Activated CD4-positive, alpha-beta T cell treated with anti-CD3 and anti-CD28 coated beads, Interleukin-10, Interleukin-2, amounts not matched to agents 100 ng/mL and 50 ng/mL, durations not matched to agents 16 hours and 8 hours (primary cell): ENCODE data around the gene IGSF11.
"Not testable (repeated sequence)": the region's sequence is repeated elsewhere in the genome, so short reads cannot be mapped to it uniquely, and the experiment has no call there.

Source experiments
- DNase-seq: peaks from one replicate; pipeline ENCODE4 v3.0.0-alpha.2; 2020

Gene IGSF11

DNA sequence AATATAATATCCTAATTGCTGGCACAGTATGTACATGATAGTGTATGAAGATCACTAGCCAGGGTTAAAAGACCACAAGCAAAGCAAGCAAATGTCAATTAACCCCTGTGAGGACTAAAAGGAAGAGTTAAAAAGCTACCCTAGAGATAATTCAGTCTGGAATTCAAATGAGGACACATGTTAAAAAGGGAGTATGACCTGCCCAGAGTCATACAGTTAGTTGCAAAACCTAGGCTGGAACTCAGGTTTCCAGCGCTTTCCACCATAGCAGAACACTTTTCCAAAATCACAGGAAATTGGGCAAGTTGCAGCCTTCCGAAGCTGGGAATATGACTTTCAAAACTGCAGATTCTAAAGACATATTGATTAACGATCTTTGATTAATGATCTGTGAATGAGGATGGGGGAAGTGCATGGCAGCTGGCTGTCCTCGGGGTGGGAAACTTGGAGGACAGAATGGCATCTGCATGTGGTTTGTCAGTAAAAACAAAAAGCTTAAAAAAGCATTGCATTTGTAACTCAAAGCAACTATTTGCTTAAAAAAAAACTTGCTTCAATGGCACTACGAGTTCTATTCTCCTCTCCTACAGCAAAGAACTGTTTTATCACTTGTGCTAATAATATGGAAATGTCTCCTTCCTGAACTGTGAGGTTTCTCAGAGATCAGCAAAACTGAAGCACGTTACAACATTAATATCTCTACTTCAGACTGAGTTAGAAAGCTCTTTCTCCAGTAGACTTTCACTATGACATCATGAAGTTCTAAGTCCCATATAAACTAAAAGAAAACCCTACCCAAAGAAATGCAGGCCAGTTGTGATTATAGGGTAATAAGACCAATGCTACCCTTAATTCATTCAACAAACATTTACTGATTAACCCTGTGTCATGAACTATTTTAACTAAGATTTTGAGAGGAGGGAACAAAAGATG lies 46.2 kb downstream of the IGSF11 start:
- peak; percentile 18 for DNase-seq

GRCh38 chr3:118987477-118987876 lies 47.2 kb downstream of the IGSF11 start:
- no peak for DNase-seq

GRCh38 chr3:118986734-118987133 lies 47.9 kb downstream of the IGSF11 start:
- no peak for DNase-seq

DNA sequence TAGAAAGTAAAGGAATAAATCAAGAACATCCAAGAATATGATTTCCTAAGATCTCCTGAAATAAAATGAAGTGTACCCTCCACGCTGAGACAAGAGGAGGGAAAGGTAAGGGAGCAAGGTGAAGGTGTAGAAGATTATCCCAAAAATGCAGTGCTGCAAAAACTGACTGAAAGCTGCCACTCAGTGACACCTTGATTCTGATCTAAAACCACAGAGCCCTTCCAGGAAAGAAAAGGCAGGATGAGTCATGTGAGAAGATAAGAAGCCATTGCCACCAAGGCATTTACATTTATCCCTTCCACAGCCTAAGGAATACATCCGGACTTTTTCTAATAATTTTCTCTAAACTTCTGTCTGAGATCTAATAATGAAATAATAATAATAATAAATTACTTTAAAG lies 49.9 kb downstream of the IGSF11 start:
- DNase-seq, result peak; percentile 40

GRCh38 chr3:118981494-118982134 lies 53.0 kb downstream of the IGSF11 start:
- no peak for DNase-seq

- DNase-seq, result peak; percentile 27
Measured at GRCh38 chr3:118980832-118981231, 53.8 kb downstream of the IGSF11 start.

GRCh38 chr3:118978393-118978758 lies 56.3 kb downstream of the IGSF11 start:
- no peak for DNase-seq

GRCh38 chr3:118977671-118978392 lies 56.8 kb downstream of the IGSF11 start:
- no peak for DNase-seq

DNA sequence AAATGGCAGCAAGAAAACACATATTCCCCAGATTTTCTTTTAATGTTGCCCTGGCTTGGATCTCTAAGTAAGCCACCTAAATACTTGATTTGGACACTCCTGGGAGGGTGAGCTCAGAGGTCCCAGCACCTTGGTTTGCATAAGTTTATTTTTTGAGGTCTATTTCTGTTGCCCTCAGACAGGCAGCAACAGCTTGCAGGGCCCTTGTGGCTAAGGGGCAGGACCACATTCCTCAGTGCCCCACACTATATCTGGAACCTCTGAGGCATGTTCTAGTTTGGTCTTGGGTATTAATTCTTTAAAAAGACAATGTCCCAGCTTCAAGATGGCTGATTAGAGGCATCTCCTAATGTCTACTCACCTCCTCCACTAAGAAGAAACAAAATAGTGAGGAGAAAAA lies 57.5 kb downstream of the IGSF11 start:
- no peak for DNase-seq

- not testable (repeated sequence) for DNase-seq
Measured at GRCh38 chr3:118975476-118975875, 59.2 kb downstream of the IGSF11 start.

- DNase-seq, result no peak
Measured at GRCh38 chr3:118974356-118975097, 60.1 kb downstream of the IGSF11 start.

DNA sequence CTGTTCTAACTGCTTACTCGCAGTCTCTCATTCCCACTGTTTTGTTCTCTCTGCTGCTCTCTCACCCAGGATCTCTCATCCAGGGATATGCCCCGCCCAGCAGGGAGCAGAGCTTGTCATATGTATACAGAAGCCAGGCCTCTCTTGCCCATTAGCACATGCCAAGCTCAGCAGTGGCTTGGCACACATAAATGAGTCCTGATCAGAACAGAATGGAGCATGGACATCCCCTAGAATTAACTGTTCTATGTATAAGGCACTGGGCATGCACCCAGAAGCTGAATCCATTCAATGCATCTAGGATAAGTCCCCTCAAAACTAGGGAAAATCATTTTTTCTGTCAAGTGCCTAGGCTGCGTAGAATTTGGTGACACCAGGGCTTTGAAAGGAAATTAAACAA lies 61.6 kb downstream of the IGSF11 start:
- DNase-seq, result no peak

DNA sequence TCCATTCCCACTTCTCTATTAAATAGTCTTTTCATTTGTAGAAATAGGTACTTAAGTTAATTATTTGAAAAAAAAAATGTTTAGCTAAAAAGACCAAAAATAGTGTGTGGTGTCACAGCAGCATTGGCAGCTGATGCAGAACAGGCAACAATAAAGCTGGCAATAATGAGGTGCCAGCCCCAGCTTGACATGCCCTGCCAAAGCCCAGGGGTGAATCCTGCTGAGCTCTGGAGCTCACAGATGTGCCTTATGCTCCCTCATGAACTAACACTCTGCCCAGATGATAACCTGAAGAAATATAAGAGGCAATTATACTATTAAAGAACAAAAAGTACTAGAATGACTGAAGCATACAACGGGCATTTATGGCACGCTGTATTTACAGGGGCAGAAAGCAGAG lies 63.8 kb downstream of the IGSF11 start:
- no peak for DNase-seq

DNA sequence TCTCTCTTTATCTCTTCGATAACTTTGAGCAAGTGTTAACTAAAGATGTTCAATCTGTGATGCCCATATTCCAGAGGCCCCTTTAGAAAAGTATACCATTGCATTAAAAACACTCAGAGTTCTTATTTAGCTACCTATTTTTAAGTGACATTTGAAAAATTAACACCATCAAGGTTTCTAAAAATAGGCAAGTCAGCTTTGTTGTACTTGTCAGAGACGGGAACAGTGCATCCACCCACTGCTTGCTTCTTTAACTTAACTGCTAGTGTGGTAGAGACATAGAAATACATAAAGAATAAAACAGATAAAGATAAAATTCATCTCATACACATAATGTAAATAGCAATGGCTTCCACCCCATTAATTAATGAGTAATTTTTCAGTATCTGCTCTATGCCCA lies 66.0 kb downstream of the IGSF11 start:
- no peak for DNase-seq

DNA sequence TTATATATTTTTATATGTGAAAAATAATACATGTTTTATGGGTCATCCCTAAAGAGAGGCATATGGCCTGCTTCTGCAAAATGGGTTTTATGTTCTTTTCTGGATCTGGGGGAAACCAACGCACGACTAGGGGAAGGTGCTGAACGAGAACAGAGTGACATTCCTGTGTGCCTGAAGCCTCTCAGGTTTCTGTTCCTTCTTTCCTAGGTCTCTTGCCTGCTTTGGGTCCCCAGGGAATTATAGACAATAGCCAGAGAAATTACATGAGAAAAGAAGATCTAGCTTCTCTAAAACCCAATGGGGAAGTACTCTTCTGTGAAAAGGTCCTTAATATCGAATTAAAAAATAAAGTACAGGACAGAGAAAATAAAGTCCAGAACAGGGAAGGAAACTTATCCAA lies 66.5 kb downstream of the IGSF11 start:
- DNase-seq, result no peak

DNA sequence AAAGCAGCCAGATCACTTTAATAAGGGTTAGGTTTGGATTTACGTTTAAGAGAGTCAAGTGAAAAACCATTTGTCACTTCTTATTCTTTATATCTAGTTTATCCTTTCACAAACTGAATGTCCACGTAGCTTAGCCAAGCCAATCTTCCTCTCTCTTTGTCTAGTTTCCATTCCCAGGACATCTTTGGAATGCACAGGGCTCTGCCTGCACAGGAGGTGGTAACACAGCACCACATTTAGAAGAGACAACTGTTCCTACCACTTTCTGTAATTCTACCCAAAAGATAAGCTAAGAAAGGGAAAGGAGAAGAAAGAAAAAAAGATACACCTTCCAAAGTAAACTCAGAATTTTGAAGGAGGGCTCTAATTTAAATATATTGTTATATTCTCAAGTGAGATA lies 67.9 kb downstream of the IGSF11 start:
- no peak for DNase-seq

- DNase-seq, result no peak
Measured at GRCh38 chr3:118963711-118964110, 70.9 kb downstream of the IGSF11 start.

GRCh38 chr3:118960876-118961450 lies 73.7 kb downstream of the IGSF11 start:
- DNase-seq, result no peak

DNA sequence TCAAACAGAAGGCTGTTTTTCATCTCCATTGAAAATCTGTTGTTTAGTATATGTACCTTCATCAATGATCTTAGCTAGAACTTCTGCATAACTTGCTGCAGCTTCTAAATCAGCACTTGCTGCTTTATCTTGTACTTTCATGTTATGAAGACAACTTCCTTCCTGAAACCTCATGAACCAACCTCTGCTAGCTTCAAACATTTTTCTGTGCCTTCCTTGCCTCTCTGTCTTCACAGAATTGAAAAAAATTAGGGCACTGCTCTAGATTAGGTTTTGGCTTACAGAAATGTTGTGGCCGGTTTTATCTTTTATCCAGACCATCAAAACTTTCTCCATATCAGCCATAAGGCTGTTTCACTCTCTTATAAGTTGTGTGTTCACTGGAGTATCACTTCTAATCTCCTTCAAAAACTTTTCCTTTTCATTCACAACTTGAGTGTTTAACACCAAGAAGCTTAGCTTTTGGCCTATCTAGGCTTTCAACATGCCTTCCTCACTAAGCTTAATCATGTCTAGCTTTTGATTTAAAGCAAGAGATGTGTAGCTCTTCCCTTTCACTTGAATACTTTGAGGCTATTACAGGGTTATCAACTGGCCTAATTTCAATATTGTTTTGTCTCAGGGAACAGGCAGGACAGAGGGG lies 78.6 kb downstream of the IGSF11 start:
- peak; percentile 47 for DNase-seq

- no peak for DNase-seq
Measured at GRCh38 chr3:118951089-118951488, 83.6 kb downstream of the IGSF11 start.

- DNase-seq, result peak; percentile 25
Measured at GRCh38 chr3:118949113-118949760, 85.4 kb downstream of the IGSF11 start.

GRCh38 chr3:118948146-118948545 lies 86.5 kb downstream of the IGSF11 start:
- no peak for DNase-seq
